MM.1S (cell line): ENCODE measurements around the gene CAPRIN1.

Source experiments
- EZH2 ChIP-seq: fragments of 300-600 bp; sonication (generic); optimal IDR thresholded peaks from 2 replicates; pipeline ENCODE3; 2017; ENCODE audit warnings: low read depth, mild to moderate bottlenecking, antibody characterized with exemption, low read length, mixed read lengths
- TF ChIP-seq, protein P1 (sequence below): fragments of 300-600 bp; sonication (generic); IDR thresholded peaks from 2 replicates; pipeline ENCODE4 v1.5.1; 2016; ENCODE audit warnings: antibody characterized with exemption, low read length, mixed read lengths

DNA sequence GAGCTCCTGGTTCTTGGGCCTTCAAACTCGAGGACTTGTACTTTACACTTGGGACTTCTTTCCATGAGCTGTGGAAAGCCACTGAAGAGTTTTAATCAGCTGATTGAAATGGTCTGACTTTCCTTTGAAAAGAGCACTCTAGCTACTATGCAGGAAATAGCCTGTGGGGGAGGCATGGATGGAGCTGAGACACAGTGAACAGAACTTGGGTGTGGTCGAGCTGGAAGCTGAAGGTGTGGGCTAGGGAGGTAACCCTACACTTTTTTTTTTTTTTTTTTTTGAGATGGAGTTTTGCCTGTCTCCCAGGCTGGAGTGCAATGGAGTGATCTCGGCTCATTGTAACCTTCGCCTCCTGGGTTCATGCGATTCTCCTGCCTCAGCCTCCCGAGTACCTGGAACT, 17.5 kb upstream of the CAPRIN1 start:
- TF ChIP-seq, protein P1, sequence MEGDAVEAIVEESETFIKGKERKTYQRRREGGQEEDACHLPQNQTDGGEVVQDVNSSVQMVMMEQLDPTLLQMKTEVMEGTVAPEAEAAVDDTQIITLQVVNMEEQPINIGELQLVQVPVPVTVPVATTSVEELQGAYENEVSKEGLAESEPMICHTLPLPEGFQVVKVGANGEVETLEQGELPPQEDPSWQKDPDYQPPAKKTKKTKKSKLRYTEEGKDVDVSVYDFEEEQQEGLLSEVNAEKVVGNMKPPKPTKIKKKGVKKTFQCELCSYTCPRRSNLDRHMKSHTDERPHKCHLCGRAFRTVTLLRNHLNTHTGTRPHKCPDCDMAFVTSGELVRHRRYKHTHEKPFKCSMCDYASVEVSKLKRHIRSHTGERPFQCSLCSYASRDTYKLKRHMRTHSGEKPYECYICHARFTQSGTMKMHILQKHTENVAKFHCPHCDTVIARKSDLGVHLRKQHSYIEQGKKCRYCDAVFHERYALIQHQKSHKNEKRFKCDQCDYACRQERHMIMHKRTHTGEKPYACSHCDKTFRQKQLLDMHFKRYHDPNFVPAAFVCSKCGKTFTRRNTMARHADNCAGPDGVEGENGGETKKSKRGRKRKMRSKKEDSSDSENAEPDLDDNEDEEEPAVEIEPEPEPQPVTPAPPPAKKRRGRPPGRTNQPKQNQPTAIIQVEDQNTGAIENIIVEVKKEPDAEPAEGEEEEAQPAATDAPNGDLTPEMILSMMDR, result no peak
- no peak for TF ChIP-seq EZH2
